Measurements from ENCODE around the gene SPOCK1.

DNA sequence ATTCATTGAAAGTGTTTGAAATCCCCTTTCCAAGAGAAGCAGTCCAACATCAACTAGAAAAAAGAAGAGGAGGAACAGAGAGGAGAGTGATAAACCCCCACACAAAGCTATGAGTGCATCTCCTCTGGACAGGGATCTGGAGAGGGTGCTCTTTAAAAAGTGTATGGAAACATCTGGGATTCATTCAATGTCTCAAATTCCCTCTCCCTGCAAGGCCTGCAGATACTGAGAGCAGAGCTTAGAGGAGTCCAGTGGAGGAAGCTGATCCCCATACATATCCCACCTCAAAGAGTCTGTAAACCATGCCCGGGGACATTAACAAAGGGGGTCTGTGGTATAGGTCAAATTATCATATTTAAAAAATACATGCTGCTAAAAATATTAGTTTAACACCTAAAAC, 2.2 kb downstream of the SPOCK1 start:
- TF ChIP-seq MAX (CRISPR knock-in tag; IDR thresholded peaks at IDR 0.05) = no peak
- no peak for TF ChIP-seq XRCC5 (IDR thresholded peaks at IDR 0.05; ENCODE audit: low read depth, low read length)
- TF ChIP-seq, protein P1, sequence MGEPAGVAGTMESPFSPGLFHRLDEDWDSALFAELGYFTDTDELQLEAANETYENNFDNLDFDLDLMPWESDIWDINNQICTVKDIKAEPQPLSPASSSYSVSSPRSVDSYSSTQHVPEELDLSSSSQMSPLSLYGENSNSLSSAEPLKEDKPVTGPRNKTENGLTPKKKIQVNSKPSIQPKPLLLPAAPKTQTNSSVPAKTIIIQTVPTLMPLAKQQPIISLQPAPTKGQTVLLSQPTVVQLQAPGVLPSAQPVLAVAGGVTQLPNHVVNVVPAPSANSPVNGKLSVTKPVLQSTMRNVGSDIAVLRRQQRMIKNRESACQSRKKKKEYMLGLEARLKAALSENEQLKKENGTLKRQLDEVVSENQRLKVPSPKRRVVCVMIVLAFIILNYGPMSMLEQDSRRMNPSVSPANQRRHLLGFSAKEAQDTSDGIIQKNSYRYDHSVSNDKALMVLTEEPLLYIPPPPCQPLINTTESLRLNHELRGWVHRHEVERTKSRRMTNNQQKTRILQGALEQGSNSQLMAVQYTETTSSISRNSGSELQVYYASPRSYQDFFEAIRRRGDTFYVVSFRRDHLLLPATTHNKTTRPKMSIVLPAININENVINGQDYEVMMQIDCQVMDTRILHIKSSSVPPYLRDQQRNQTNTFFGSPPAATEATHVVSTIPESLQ (CRISPR knock-in tag; IDR thresholded peaks at IDR 0.05) = no peak
- TF ChIP-seq MNT (conservative IDR thresholded peaks at IDR 0.05) = no peak
- TF ChIP-seq, protein P2, sequence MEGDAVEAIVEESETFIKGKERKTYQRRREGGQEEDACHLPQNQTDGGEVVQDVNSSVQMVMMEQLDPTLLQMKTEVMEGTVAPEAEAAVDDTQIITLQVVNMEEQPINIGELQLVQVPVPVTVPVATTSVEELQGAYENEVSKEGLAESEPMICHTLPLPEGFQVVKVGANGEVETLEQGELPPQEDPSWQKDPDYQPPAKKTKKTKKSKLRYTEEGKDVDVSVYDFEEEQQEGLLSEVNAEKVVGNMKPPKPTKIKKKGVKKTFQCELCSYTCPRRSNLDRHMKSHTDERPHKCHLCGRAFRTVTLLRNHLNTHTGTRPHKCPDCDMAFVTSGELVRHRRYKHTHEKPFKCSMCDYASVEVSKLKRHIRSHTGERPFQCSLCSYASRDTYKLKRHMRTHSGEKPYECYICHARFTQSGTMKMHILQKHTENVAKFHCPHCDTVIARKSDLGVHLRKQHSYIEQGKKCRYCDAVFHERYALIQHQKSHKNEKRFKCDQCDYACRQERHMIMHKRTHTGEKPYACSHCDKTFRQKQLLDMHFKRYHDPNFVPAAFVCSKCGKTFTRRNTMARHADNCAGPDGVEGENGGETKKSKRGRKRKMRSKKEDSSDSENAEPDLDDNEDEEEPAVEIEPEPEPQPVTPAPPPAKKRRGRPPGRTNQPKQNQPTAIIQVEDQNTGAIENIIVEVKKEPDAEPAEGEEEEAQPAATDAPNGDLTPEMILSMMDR (IDR thresholded peaks at IDR 0.05 in 2 of 3, conservative IDR thresholded peaks at IDR 0.05 in 1 of 3; ENCODE audit: insufficient read depth in 2 of 3, low read depth in 1 of 3, low read length in 3 of 3) = no peak
- TF ChIP-seq TCF3 (CRISPR knock-in tag; IDR thresholded peaks at IDR 0.05) = no peak
- no peak for TF ChIP-seq TAF1 (IDR thresholded peaks at IDR 0.05; ENCODE audit: control insufficient read depth, extremely low read depth, insufficient read depth, low read length, severe bottlenecking)
- no peak for TF ChIP-seq EGR1 (conservative IDR thresholded peaks at IDR 0.05)
- no peak for TF ChIP-seq FOS (IDR thresholded peaks at IDR 0.05; ENCODE audit: extremely low read depth, insufficient read length)
- TF ChIP-seq POLR3A (IDR thresholded peaks at IDR 0.05; ENCODE audit: borderline replicate concordance, extremely low read depth, insufficient read depth, insufficient read length) = no peak
- no peak for TF ChIP-seq POLR2A (conservative IDR thresholded peaks at IDR 0.05)
- TF ChIP-seq, protein P3, sequence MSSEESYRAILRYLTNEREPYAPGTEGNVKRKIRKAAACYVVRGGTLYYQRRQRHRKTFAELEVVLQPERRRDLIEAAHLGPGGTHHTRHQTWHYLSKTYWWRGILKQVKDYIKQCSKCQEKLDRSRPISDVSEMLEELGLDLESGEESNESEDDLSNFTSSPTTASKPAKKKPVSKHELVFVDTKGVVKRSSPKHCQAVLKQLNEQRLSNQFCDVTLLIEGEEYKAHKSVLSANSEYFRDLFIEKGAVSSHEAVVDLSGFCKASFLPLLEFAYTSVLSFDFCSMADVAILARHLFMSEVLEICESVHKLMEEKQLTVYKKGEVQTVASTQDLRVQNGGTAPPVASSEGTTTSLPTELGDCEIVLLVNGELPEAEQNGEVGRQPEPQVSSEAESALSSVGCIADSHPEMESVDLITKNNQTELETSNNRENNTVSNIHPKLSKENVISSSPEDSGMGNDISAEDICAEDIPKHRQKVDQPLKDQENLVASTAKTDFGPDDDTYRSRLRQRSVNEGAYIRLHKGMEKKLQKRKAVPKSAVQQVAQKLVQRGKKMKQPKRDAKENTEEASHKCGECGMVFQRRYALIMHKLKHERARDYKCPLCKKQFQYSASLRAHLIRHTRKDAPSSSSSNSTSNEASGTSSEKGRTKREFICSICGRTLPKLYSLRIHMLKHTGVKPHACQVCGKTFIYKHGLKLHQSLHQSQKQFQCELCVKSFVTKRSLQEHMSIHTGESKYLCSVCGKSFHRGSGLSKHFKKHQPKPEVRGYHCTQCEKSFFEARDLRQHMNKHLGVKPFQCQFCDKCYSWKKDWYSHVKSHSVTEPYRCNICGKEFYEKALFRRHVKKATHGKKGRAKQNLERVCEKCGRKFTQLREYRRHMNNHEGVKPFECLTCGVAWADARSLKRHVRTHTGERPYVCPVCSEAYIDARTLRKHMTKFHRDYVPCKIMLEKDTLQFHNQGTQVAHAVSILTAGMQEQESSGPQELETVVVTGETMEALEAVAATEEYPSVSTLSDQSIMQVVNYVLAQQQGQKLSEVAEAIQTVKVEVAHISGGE (CRISPR knock-in tag; IDR thresholded peaks at IDR 0.05) = no peak
- TF ChIP-seq ZBTB17 (CRISPR knock-in tag; IDR thresholded peaks at IDR 0.05) = no peak
- TF ChIP-seq SPI1 (IDR thresholded peaks at IDR 0.05; ENCODE audit: borderline replicate concordance, low read depth, low read length) = no peak
